ENCODE data around the gene FARS2.

The FARS2 gene

DNA sequence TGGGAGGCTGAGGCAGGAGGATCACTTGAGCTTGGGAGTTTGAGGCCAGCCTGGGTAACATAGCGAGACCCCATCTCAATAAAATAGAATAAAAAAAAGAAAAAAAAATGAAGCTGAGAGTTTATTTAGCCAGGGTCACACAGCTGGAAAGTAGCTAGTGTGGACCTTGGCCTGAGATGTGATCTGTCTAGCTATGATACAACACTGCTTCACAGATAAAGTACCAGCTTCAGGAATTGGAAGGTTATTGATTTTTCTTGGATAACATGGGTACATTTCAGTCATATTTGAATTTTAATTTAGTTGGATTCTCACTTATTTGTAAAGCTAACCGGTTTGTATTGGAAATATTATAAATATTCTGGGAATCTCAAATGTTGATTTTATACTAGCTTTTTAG lies 5.1 kb downstream of the FARS2 start:
- H3K4me1 Mint-ChIP-seq (ENCODE audit: low read depth): peaks cover 24% of the 10 kb centered on the region
- no peak overlapping the region for H3K27ac Mint-ChIP-seq
- H3K27me3 Mint-ChIP-seq: no peaks in the 10 kb centered on the region
- H3K9me3 Mint-ChIP-seq: no peaks in the 10 kb centered on the region
- H3K36me3 Mint-ChIP-seq (ENCODE audit: low read depth): peaks cover 27% of the 10 kb centered on the region
- no peak overlapping the region for H3K4me3 Mint-ChIP-seq

DNA sequence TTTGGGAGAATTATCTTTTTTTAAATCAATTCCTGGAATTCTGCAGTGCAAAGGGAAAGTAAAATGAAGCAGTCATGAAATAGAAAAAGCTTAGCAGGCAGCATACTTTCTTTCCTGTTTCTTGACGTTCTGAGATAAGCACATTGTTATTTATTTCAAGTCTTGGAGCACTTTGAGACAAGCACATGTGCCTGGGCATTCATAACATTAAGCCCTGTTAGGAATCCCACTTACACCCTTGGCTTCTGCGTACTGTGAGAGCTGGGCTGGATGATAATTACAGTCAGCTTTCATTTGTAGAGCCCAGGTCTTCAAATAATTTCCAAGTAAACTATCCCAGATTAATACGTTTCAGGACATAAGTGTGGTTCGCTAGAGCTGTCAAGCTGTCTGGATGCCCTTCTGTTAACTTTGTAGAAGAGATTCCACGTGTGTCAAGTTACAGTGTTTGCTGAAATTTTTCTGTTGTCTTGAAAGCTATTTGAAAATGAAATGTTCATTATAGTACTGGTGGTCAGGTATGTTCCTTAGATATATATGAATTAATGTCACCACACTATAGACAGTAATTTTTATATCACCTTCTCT lies 8.9 kb downstream of the FARS2 start:
- Mint-ChIP-seq H3K36me3 (ENCODE audit: low read depth) (peaks cover 38% of the 10 kb centered on the region), H3K4me3 (no peak overlapping the region), H3K9me3 (no peaks in the 10 kb centered on the region), H3K27ac (no peak overlapping the region), H3K4me1 (ENCODE audit: low read depth) (peaks cover 23% of the 10 kb centered on the region), H3K27me3 (no peaks in the 10 kb centered on the region)

GRCh38 chr6:5271926-5272325 lies 10.6 kb downstream of the FARS2 start:
- peaks cover 35% of the 10 kb centered on the region for H3K36me3 Mint-ChIP-seq (ENCODE audit: low read depth)
- H3K27me3 Mint-ChIP-seq: no peaks in the 10 kb centered on the region
- H3K4me3 Mint-ChIP-seq: no peak overlapping the region
- no peaks in the 10 kb centered on the region for H3K9me3 Mint-ChIP-seq
- peaks cover 15% of the 10 kb centered on the region for H3K4me1 Mint-ChIP-seq (ENCODE audit: low read depth)
- no peak overlapping the region for H3K27ac Mint-ChIP-seq

- no peaks in the 10 kb centered on the region for H3K27me3 Mint-ChIP-seq
- peaks cover 31% of the 10 kb centered on the region for H3K36me3 Mint-ChIP-seq (ENCODE audit: low read depth)
- H3K4me3 Mint-ChIP-seq: no peak overlapping the region
- H3K4me1 Mint-ChIP-seq (ENCODE audit: low read depth): peaks cover 28% of the 10 kb centered on the region
- H3K27ac Mint-ChIP-seq: no peak overlapping the region
- no peaks in the 10 kb centered on the region for H3K9me3 Mint-ChIP-seq
Observed at GRCh38 chr6:5274231-5274630, 12.9 kb downstream of the FARS2 start.

GRCh38 chr6:5275497-5275896 lies 14.2 kb downstream of the FARS2 start:
- no peaks in the 10 kb centered on the region for H3K9me3 Mint-ChIP-seq
- no peak overlapping the region for H3K27ac Mint-ChIP-seq
- H3K4me3 Mint-ChIP-seq: no peak overlapping the region
- H3K4me1 Mint-ChIP-seq (ENCODE audit: low read depth): peaks cover 41% of the 10 kb centered on the region
- peaks cover 35% of the 10 kb centered on the region for H3K36me3 Mint-ChIP-seq (ENCODE audit: low read depth)
- no peaks in the 10 kb centered on the region for H3K27me3 Mint-ChIP-seq

- H3K36me3 Mint-ChIP-seq (ENCODE audit: low read depth): peaks cover 30% of the 10 kb centered on the region
- H3K4me3 Mint-ChIP-seq: no peak overlapping the region
- H3K4me1 Mint-ChIP-seq (ENCODE audit: low read depth): peaks cover 50% of the 10 kb centered on the region
- H3K27me3 Mint-ChIP-seq: no peaks in the 10 kb centered on the region
- H3K9me3 Mint-ChIP-seq: no peaks in the 10 kb centered on the region
- H3K27ac Mint-ChIP-seq: no peak overlapping the region
Observed at GRCh38 chr6:5276581-5276980, 15.3 kb downstream of the FARS2 start.

DNA sequence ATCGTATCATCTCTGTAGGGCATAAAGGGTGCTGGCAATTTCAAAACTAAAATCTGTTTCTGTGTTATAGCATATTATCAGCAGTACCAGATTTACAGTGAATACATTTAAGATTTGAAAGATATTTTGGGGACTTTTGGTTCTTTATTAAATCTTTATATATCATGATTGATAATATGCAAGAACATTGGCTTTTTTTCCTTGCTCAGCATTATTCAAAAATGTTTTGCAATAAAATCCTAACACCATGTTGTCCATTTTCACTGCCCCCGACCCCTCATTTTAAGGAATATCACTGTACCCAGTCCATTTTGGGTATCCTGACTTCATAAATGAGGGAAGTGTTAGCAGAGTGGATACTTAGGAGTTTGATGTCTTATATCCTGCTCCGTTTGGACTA lies 16.3 kb downstream of the FARS2 start:
- Mint-ChIP-seq H3K9me3 (no peaks in the 10 kb centered on the region), H3K27me3 (no peaks in the 10 kb centered on the region), H3K4me3 (no peak overlapping the region), H3K4me1 (ENCODE audit: low read depth) (peaks cover 58% of the 10 kb centered on the region), H3K36me3 (ENCODE audit: low read depth) (peaks cover 25% of the 10 kb centered on the region), H3K27ac (no peak overlapping the region)

DNA sequence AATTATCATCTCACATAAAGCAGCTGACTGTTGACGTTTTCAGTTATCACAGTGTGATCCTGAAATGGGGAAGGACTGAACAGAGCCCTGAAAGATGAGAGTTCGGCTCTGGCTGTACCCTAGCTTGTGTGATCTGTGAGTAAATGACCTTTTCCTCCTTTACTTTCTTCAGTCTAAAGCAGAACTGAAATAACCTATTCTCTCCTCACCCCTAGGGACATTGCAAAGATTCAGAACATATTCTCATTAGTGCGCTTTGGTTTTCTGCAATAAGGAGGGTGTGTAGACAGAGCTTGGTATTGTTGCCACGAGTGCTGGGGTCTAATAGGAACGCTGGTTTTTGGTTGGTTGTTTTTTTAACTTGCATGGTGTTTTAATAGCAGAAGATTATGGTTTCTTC lies 16.7 kb downstream of the FARS2 start:
- peak overlapping the region; percentile 46 for H3K27ac Mint-ChIP-seq
- H3K4me3 Mint-ChIP-seq: no peak overlapping the region
- no peaks in the 10 kb centered on the region for H3K9me3 Mint-ChIP-seq
- peaks cover 22% of the 10 kb centered on the region for H3K36me3 Mint-ChIP-seq (ENCODE audit: low read depth)
- H3K4me1 Mint-ChIP-seq (ENCODE audit: low read depth): peaks cover 57% of the 10 kb centered on the region
- H3K27me3 Mint-ChIP-seq: no peaks in the 10 kb centered on the region

DNA sequence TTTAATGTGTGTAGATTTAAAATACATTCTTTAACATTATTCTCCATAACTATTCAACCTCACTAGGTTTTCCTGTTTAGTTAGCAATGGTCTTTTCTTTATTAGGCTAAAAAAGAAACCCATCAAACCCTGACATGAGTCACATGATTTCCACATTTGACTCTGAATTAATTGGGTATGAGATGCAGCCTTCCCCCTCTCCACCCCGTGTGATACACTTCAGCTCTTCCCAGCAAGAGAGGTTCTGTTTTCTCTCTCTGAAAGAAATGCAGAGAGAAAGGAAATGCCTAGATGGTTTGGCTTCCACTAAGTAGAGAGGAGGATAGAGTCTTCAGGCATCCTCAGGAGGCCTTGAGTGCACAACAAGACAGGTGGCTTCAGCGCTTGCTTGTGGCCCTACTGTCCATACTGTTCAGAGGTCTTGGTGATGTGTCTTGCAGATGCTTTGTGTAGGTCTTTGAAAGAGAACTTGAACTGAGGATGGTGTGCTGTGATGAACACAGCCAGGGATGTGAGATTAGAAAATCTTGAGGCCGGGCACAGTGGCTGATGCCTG lies 17.3 kb downstream of the FARS2 start:
- no peaks in the 10 kb centered on the region for H3K27me3 Mint-ChIP-seq
- peak overlapping the region; percentile 89 for H3K27ac Mint-ChIP-seq
- H3K9me3 Mint-ChIP-seq: no peaks in the 10 kb centered on the region
- H3K4me1 Mint-ChIP-seq (ENCODE audit: low read depth): peaks cover 53% of the 10 kb centered on the region
- H3K4me3 Mint-ChIP-seq: no peak overlapping the region
- peaks cover 22% of the 10 kb centered on the region for H3K36me3 Mint-ChIP-seq (ENCODE audit: low read depth)

DNA sequence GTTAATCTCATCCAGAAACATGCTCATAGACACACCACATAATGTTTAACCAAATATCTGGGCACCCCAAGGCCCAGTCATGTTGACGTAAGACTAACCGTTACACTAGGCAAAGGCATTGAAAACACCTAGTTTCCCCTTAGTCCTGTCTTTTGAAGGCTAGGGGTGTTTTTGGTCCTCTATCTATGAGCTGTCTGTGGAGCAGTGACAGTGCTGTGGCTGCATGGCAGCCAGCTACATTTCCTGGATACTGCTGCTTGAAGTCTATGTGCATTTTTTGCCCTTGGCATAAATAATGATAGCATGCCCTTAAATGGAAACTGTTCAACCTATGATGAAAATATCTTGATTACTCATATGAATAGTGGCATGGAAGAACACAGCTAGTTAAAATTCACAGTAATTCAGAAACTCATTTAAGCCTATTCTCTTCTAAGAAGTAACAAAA lies 18.6 kb downstream of the FARS2 start:
- Mint-ChIP-seq H3K36me3 (ENCODE audit: low read depth) (peaks cover 22% of the 10 kb centered on the region), H3K4me1 (ENCODE audit: low read depth) (peaks cover 50% of the 10 kb centered on the region), H3K4me3 (peak overlapping the region; percentile 9), H3K27ac (peak overlapping the region; percentile 87), H3K9me3 (no peaks in the 10 kb centered on the region), H3K27me3 (no peaks in the 10 kb centered on the region)

DNA sequence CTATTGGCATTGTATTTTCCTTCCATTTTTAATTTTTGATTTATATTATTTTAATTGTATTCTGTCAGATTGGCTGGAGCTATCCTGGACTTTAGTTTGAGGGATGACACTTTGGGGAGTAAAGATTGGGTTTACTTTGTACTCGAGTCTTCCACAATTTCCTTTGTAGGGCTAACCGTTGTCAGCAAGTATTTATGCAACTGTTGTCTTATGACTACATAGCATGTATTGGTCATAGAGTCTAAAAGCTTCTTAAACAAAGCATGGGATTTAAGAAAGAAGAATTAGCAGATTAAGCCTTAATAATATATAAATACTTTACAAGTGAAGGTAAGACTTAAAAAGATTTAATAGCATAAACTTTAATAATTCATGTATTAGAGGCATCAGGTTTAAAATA lies 19.6 kb downstream of the FARS2 start:
- no peak overlapping the region for H3K27ac Mint-ChIP-seq
- no peak overlapping the region for H3K4me3 Mint-ChIP-seq
- no peaks in the 10 kb centered on the region for H3K27me3 Mint-ChIP-seq
- peaks cover 55% of the 10 kb centered on the region for H3K4me1 Mint-ChIP-seq (ENCODE audit: low read depth)
- H3K9me3 Mint-ChIP-seq: no peaks in the 10 kb centered on the region
- peaks cover 13% of the 10 kb centered on the region for H3K36me3 Mint-ChIP-seq (ENCODE audit: low read depth)

- Mint-ChIP-seq H3K36me3 (ENCODE audit: low read depth) (peaks cover 13% of the 10 kb centered on the region), H3K9me3 (no peaks in the 10 kb centered on the region), H3K4me1 (ENCODE audit: low read depth) (peaks cover 58% of the 10 kb centered on the region), H3K27me3 (no peaks in the 10 kb centered on the region), H3K4me3 (no peak overlapping the region), H3K27ac (peak overlapping the region; percentile 36)
Observed at GRCh38 chr6:5282191-5282623, 20.9 kb downstream of the FARS2 start.

DNA sequence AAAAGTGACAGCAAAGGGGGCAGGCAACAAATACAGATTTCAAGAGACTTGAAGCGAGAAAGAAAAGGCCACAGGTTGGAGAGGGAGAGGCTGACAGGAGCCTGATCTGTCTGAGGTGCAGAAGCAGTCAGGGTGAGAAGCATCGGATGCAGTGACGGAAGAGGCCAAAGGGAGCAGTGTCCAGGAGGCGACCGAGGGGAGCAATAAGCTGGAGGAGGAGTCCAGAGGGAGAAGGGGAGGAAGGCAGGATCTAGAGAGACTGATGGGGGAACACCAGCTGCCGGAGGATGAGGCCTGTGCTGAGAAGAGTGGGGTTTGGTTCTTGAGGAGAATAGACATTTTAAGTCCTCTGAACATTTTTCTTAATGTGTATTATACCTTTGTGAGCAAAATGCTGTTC lies 23.8 kb downstream of the FARS2 start:
- Mint-ChIP-seq H3K4me1 (ENCODE audit: low read depth) (peaks cover 57% of the 10 kb centered on the region), H3K4me3 (no peak overlapping the region), H3K27me3 (no peaks in the 10 kb centered on the region), H3K27ac (no peak overlapping the region), H3K36me3 (ENCODE audit: low read depth) (peaks cover 4% of the 10 kb centered on the region), H3K9me3 (no peaks in the 10 kb centered on the region)

GRCh38 chr6:5285526-5285925 lies 24.2 kb downstream of the FARS2 start:
- no peaks in the 10 kb centered on the region for H3K9me3 Mint-ChIP-seq
- H3K27ac Mint-ChIP-seq: no peak overlapping the region
- peaks cover 4% of the 10 kb centered on the region for H3K36me3 Mint-ChIP-seq (ENCODE audit: low read depth)
- H3K4me1 Mint-ChIP-seq (ENCODE audit: low read depth): peaks cover 55% of the 10 kb centered on the region
- H3K27me3 Mint-ChIP-seq: no peaks in the 10 kb centered on the region
- no peak overlapping the region for H3K4me3 Mint-ChIP-seq

- H3K4me1 Mint-ChIP-seq (ENCODE audit: low read depth): peaks cover 53% of the 10 kb centered on the region
- no peaks in the 10 kb centered on the region for H3K9me3 Mint-ChIP-seq
- peaks cover 4% of the 10 kb centered on the region for H3K36me3 Mint-ChIP-seq (ENCODE audit: low read depth)
- H3K27ac Mint-ChIP-seq: no peak overlapping the region
- H3K4me3 Mint-ChIP-seq: no peak overlapping the region
- H3K27me3 Mint-ChIP-seq: no peaks in the 10 kb centered on the region
Observed at GRCh38 chr6:5286780-5287179, 25.5 kb downstream of the FARS2 start.

Data from stimulated activated naive CD8-positive, alpha-beta T cell treated with anti-CD3 and anti-CD28 coated beads, Interleukin-15, Interleukin-2, amounts not matched to agents 100 ng/mL and 50 ng/mL, for 24 hours (primary cell).